ENCODE measurements around the gene CUL9.

DNA sequence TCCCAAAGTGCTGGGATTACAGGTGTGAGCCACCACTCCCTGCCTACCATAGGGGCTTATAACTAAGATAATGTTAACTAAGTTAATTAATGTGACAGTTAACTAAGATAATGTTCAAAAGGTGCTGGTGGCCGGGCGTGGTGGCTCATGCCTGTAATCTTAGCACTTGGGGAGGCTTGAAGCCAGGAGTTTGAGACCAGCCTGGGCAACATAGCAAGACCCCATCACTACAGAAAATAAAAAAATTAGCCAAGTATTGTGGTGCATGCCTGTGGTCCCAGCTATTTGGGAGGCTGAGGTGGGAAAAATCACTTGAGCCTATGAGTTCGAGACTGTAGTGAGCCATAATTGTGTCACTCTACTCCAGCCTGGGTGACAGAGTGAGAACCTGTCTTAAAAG, 43.7 kb upstream of the CUL9 start:
- TF ChIP-seq EP300 (conservative IDR thresholded peaks at IDR 0.05; ENCODE audit: poor library complexity, severe bottlenecking) = no peak
- no peak for TF ChIP-seq POLR2AphosphoS5 (IDR thresholded peaks at IDR 0.05)
- TF ChIP-seq RAD21 (conservative IDR thresholded peaks at IDR 0.05) = no peak
- TF ChIP-seq, protein P1, sequence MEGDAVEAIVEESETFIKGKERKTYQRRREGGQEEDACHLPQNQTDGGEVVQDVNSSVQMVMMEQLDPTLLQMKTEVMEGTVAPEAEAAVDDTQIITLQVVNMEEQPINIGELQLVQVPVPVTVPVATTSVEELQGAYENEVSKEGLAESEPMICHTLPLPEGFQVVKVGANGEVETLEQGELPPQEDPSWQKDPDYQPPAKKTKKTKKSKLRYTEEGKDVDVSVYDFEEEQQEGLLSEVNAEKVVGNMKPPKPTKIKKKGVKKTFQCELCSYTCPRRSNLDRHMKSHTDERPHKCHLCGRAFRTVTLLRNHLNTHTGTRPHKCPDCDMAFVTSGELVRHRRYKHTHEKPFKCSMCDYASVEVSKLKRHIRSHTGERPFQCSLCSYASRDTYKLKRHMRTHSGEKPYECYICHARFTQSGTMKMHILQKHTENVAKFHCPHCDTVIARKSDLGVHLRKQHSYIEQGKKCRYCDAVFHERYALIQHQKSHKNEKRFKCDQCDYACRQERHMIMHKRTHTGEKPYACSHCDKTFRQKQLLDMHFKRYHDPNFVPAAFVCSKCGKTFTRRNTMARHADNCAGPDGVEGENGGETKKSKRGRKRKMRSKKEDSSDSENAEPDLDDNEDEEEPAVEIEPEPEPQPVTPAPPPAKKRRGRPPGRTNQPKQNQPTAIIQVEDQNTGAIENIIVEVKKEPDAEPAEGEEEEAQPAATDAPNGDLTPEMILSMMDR (IDR thresholded peaks at IDR 0.05; ENCODE audit: poor library complexity, severe bottlenecking) = no peak
- no peak for TF ChIP-seq EZH2 (IDR thresholded peaks at IDR 0.05; ENCODE audit: borderline replicate concordance, insufficient read depth, low read length, poor library complexity, severe bottlenecking)
- no peak for TF ChIP-seq SMC3 (conservative IDR thresholded peaks at IDR 0.05; ENCODE audit: poor library complexity)
- TF ChIP-seq, protein P2, sequence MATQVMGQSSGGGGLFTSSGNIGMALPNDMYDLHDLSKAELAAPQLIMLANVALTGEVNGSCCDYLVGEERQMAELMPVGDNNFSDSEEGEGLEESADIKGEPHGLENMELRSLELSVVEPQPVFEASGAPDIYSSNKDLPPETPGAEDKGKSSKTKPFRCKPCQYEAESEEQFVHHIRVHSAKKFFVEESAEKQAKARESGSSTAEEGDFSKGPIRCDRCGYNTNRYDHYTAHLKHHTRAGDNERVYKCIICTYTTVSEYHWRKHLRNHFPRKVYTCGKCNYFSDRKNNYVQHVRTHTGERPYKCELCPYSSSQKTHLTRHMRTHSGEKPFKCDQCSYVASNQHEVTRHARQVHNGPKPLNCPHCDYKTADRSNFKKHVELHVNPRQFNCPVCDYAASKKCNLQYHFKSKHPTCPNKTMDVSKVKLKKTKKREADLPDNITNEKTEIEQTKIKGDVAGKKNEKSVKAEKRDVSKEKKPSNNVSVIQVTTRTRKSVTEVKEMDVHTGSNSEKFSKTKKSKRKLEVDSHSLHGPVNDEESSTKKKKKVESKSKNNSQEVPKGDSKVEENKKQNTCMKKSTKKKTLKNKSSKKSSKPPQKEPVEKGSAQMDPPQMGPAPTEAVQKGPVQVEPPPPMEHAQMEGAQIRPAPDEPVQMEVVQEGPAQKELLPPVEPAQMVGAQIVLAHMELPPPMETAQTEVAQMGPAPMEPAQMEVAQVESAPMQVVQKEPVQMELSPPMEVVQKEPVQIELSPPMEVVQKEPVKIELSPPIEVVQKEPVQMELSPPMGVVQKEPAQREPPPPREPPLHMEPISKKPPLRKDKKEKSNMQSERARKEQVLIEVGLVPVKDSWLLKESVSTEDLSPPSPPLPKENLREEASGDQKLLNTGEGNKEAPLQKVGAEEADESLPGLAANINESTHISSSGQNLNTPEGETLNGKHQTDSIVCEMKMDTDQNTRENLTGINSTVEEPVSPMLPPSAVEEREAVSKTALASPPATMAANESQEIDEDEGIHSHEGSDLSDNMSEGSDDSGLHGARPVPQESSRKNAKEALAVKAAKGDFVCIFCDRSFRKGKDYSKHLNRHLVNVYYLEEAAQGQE (IDR thresholded peaks at IDR 0.05; ENCODE audit: borderline replicate concordance) = no peak
